BE2C (cell line): ENCODE results near the gene CDC5L.

Experiments
- DNase-seq: peaks from one replicate; pipeline ENCODE4 v3.0.0-alpha.2; 2020
- H3K27me3 ChIP-seq: fragments of 250-450 bp; sonication (Bioruptor Pico); 2 replicates; pipeline ENCODE4 v1.5.1; 2020; ENCODE audit warnings: mild to moderate bottlenecking
- H3K36me3 ChIP-seq: fragments of 250-450 bp; sonication (Bioruptor Pico); 2 replicates; pipeline ENCODE4 v1.5.1; 2020; ENCODE audit warnings: mild to moderate bottlenecking
- H3K4me1 ChIP-seq: fragments of 250-450 bp; sonication (Bioruptor Pico); 2 replicates; pipeline ENCODE4 v1.5.1; 2020
- H3K4me3 ChIP-seq: 2 replicates; pipeline ENCODE4 v1.5.1; 2011; ENCODE audit warnings: low read depth, low read length
- H3K9me3 ChIP-seq: fragments of 250-450 bp; sonication (Bioruptor Pico); 2 replicates; pipeline ENCODE4 v1.5.1; 2020
- TF ChIP-seq, protein P1 (sequence below): IDR thresholded peaks from 2 replicates; pipeline ENCODE4 v1.5.1; 2012; ENCODE audit warnings: mild to moderate bottlenecking, low read depth, low read length

CDC5L gene

DNA sequence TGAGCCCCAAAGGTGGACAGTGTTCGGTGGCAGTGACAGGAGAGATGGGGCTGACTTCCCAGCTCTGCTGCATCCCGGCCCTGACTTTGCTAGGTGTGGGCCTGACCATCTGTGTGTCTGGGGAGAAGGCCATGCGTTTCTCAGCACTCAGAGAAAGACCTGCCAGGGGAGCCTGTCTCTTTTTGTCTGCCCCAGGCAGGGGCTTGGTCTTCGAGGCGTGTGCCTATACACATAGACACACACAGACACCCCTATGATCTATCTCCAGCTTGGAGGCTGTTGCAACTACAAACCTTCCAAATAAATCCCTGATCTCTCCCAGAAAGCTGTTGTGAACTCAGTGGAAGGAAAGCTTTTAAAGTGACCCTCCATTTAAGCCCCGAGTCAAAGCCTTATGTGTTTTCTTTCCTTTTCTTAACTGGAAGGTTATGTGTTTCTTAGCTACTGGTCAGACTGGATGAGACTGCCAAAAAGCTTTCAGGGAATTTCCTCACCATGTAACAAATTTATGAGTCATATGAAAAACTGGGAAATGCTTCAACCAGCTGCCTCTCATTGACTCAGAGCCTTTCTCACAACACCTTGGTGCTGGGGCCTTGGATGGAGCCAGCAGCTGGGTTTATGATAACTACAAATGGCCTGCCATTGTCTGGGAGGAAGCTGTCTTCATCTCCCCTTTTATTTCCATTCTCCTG, 102.6 kb downstream of the CDC5L start:
- no peaks in the 10 kb centered on the region for H3K36me3 ChIP-seq
- H3K4me1 ChIP-seq = no peaks in the 10 kb centered on the region
- no peak for DNase-seq
- no peak overlapping the region for H3K4me3 ChIP-seq
- TF ChIP-seq, protein P1, sequence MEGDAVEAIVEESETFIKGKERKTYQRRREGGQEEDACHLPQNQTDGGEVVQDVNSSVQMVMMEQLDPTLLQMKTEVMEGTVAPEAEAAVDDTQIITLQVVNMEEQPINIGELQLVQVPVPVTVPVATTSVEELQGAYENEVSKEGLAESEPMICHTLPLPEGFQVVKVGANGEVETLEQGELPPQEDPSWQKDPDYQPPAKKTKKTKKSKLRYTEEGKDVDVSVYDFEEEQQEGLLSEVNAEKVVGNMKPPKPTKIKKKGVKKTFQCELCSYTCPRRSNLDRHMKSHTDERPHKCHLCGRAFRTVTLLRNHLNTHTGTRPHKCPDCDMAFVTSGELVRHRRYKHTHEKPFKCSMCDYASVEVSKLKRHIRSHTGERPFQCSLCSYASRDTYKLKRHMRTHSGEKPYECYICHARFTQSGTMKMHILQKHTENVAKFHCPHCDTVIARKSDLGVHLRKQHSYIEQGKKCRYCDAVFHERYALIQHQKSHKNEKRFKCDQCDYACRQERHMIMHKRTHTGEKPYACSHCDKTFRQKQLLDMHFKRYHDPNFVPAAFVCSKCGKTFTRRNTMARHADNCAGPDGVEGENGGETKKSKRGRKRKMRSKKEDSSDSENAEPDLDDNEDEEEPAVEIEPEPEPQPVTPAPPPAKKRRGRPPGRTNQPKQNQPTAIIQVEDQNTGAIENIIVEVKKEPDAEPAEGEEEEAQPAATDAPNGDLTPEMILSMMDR = no peak
- H3K9me3 ChIP-seq = no peaks in the 10 kb centered on the region
- H3K27me3 ChIP-seq = no peaks in the 10 kb centered on the region

DNA sequence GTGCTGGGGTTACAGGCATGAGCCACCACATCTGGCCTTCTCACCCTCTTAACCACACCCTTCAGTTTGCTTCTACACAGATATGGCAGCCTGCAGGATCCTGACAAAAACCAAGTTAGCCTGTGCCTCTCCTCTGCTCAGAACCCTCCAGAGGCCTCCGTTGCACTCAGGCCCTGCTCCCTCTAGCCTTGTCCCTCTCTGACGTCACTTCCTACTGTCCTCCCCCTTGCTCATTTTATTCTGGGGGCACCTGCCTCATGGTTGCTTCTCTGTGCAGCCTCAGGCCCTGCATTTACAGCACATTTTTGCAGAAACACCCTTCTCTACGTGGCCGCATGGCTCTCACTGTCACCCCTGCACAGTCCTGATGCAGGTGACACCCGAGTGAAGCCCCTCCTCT, 105.6 kb downstream of the CDC5L start:
- Histone ChIP-seq H3K27me3 (no peaks in the 10 kb centered on the region), H3K36me3 (no peaks in the 10 kb centered on the region), H3K9me3 (no peaks in the 10 kb centered on the region), H3K4me3 (no peak overlapping the region), H3K4me1 (no peaks in the 10 kb centered on the region)
- no peak for DNase-seq
- TF ChIP-seq, protein P1 = no peak

DNA sequence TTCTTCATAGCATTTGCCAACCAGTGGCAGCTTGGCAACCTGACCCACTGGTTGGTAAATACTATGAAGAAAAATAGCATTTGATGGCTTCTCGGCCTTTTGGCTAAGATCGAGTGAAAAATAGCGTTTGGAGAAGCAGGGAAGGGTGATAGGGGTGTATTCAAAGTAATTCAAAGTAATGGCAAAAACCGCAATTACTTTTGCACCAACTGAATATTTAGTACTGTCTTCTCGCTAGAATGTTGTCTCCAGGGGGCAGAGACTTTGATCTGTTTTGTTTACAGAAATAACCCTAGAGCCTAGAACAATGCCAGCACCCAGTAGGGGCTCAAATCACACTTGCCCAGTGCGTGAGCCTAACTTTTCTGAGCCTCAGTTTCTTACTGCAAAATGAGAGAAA, 106.1 kb downstream of the CDC5L start:
- no peaks in the 10 kb centered on the region for H3K27me3 ChIP-seq
- H3K4me1 ChIP-seq = no peaks in the 10 kb centered on the region

DNA sequence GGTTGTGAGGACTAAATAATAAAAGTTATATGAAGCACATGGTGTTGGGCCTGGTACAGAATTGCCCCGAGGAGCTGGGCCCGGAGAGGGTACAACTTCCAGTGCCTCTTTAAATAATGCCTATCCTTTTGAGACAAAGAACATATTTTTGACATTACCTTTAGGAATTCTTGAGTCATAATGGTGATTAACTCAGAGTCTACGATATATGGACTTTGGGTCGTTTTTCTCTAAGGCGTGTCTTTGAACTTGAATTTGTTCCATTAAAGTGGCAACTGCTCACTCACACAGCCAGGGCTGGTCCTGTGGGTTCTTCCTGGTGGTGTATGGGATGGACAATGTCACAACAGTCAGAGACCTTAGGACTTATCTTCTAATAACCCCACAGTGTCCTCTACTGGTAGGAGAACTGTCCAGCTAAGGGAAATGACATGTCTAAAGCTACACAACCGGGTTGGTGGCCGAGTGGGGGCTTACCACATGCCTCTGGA, 106.5 kb downstream of the CDC5L start:
- no peak for DNase-seq
- Histone ChIP-seq H3K4me1 (no peaks in the 10 kb centered on the region), H3K4me3 (no peak overlapping the region), H3K36me3 (no peaks in the 10 kb centered on the region), H3K9me3 (no peaks in the 10 kb centered on the region), H3K27me3 (no peaks in the 10 kb centered on the region)
- TF ChIP-seq, protein P1 = peak; percentile 12; the same call in 1 of the 2 replicates

More for the DNA sequence above, 106.1 kb downstream of the CDC5L start:
- no peak for DNase-seq
- H3K9me3 ChIP-seq = no peaks in the 10 kb centered on the region
- H3K36me3 ChIP-seq = no peaks in the 10 kb centered on the region
- TF ChIP-seq, protein P1 = no peak
- no peak overlapping the region for H3K4me3 ChIP-seq

DNA sequence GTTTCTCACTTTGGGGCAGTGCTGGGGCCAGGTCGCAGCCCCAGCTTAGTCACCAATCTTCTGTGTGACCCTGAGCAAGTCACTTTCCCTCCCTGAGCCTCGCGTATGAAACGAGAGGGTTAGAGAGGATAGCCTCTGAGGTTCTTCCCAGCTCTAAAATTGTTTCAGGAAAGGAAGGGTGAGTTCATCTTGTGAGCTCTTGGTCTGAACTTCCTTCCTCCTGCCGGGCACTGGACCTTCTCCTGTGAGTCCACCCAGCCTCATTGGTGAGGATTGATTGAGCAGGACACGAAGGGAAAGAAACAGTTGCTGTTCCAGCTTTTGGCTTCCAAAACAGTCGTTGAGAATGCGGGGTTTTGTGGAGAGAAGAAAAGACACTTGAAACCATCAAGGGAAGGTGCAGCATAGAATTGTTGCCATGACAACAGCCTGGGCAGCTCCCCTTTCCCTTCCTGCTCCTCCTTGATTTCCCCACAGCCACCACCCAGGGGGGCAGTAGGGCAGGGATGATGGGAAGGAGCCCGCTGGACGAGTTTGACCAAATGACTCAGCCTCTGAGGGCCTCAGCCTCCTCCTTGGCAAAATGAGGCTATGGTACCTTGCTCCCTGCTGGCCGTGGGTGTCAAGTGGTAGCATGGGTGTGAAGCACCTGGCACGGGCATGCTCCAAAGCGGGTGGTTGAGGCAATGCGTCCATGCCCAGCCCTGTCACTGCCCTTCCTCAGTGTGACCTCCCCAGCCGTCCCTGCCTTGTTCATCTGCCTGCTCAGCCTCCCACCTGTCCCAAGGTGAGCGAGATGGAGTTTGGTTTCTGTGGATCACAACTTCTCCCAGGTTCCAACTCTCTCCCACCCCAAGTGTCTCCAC, 107.8 kb downstream of the CDC5L start:
- H3K36me3 ChIP-seq = no peaks in the 10 kb centered on the region

More for the DNA sequence above, 107.8 kb downstream of the CDC5L start:
- no peaks in the 10 kb centered on the region for H3K4me1 ChIP-seq
- no peaks in the 10 kb centered on the region for H3K27me3 ChIP-seq
- TF ChIP-seq, protein P1 = no peak
- DNase-seq = no peak
- no peak overlapping the region for H3K4me3 ChIP-seq
- no peaks in the 10 kb centered on the region for H3K9me3 ChIP-seq
